IMR-90 (cell line): Measurements from ENCODE around the gene ZNF493. TPM values are rescaled to one million over a fixed set of nuclear protein-coding genes. Genes with fewer than 3 reads are reported as not detected.

Experiments used
- ATAC-seq: fragments of 200-7000 bp; cut with Tn5 transposase; 2 replicates; pipeline ENCODE4 v1.9.1; 2020; ENCODE audit warnings: low read depth, mild to moderate bottlenecking, moderate library complexity
- BruUV-seq: library from RNA; stranded (reverse); fragments of 400-500 nt; replicated peaks from 2 replicates; lab custom pipeline; 2021; lab: Mats Ljungman, UMichigan
- CTCF ChIA-PET: fragments of 300-600 bp; formaldehyde crosslinking; extraction: SDS; loops from one replicate; lab custom pipeline; 2021; ENCODE audit warnings: antibody characterized with exemption; lab: Yijun Ruan, JAX
- POLR2A ChIA-PET: fragments of 300-600 bp; sonication (Branson Sonifier 250); formaldehyde crosslinking; loops from one replicate; lab custom pipeline; 2022; ENCODE audit warnings: antibody characterized with exemption; ENCODE audit not compliant: unreplicated experiment; lab: Charles Lee
- DNase-seq: peaks from one replicate; pipeline ENCODE4 v3.0.0; 2013
- H2AFZ ChIP-seq: replicated peaks from 2 replicates; pipeline ENCODE3; 2013; ENCODE audit warnings: low read length, mild to moderate bottlenecking; ENCODE audit not compliant: poor library complexity
- H2AK5ac ChIP-seq: 2 replicates; pipeline ENCODE4 v1.6.1; 2013; ENCODE audit warnings: low read depth, low read length, inconsistent platforms
- H2AK9ac ChIP-seq: replicated peaks from 2 replicates; pipeline ENCODE3; 2013; ENCODE audit warnings: mild to moderate bottlenecking, low read depth, low read length, moderate library complexity; ENCODE audit not compliant: poor library complexity
- H2BK120ac ChIP-seq: 2 replicates; pipeline ENCODE4 v1.6.1; 2013; ENCODE audit warnings: low read depth, low read length, inconsistent platforms
- H2BK15ac ChIP-seq: 3 replicates; pipeline ENCODE4 v1.6.1; 2013; ENCODE audit warnings: low read depth, low read length, inconsistent platforms
- H2BK20ac ChIP-seq: 2 replicates; pipeline ENCODE4 v1.6.1; 2013; ENCODE audit warnings: low read depth, mild to moderate bottlenecking, inconsistent platforms, low read length, moderate library complexity
- H2BK5ac ChIP-seq: 2 replicates; pipeline ENCODE4 v1.6.1; 2013; ENCODE audit warnings: mild to moderate bottlenecking, low read depth, low read length, inconsistent platforms; ENCODE audit not compliant: poor library complexity, severe bottlenecking
- H3K14ac ChIP-seq: replicated peaks from 2 replicates; pipeline ENCODE4 v1.6.1; 2013; ENCODE audit warnings: low read depth, low read length, inconsistent platforms
- H3K18ac ChIP-seq: 2 replicates; pipeline ENCODE4 v1.6.1; 2013; ENCODE audit warnings: low read depth, low read length, control low read depth
- H3K23ac ChIP-seq: 2 replicates; pipeline ENCODE4 v1.6.1; 2013; ENCODE audit warnings: low read depth, low read length, inconsistent platforms
- H3K27ac ChIP-seq: 2 replicates; pipeline ENCODE4 v1.5.1; 2013; ENCODE audit warnings: mild to moderate bottlenecking, control low read depth, low read length; ENCODE audit not compliant: insufficient read depth
- H3K27me3 ChIP-seq: 2 replicates; pipeline ENCODE4 v1.6.1; 2013; ENCODE audit warnings: low read length; ENCODE audit not compliant: control insufficient read depth, insufficient read depth
- H3K36me3 ChIP-seq: 2 replicates; pipeline ENCODE4 v1.6.1; 2013; ENCODE audit warnings: low read length, mixed read lengths; ENCODE audit not compliant: control insufficient read depth, insufficient read depth
- H3K4ac ChIP-seq: 2 replicates; pipeline ENCODE4 v1.6.1; 2013; ENCODE audit warnings: low read depth, low read length, inconsistent platforms
- H3K4me1 ChIP-seq: 2 replicates; pipeline ENCODE4 v1.6.1; 2013; ENCODE audit warnings: low read length, mixed read lengths; ENCODE audit not compliant: control insufficient read depth, insufficient read depth
- H3K4me2 ChIP-seq: 2 replicates; pipeline ENCODE4 v1.6.1; 2013; ENCODE audit warnings: low read depth, mild to moderate bottlenecking, control low read depth, low read length, moderate library complexity
- H3K4me3 ChIP-seq: 2 replicates; pipeline ENCODE4 v1.5.1; 2013; ENCODE audit warnings: low read depth, mild to moderate bottlenecking, control low read depth, low read length, moderate library complexity; ENCODE audit not compliant: insufficient read depth
- H3K56ac ChIP-seq: 2 replicates; pipeline ENCODE4 v1.6.1; 2013; ENCODE audit warnings: low read length, inconsistent platforms; ENCODE audit not compliant: insufficient read depth; ENCODE audit errors: extremely low read depth
- H3K79me1 ChIP-seq, 2 experiments: 2 replicates each; pipeline ENCODE4 v1.6.1; 2013; ENCODE audit warnings: low read length in 2 of 2, inconsistent platforms in 1 of 2, low read depth in 1 of 2
- H3K9ac ChIP-seq: 2 replicates; pipeline ENCODE4 v1.6.1; 2013; ENCODE audit warnings: low read depth, low read length, control low read depth
- H3K9me1 ChIP-seq: 2 replicates; pipeline ENCODE4 v1.6.1; 2013; ENCODE audit warnings: low read length, inconsistent platforms; ENCODE audit not compliant: insufficient read depth
- H3K9me3 ChIP-seq: 2 replicates; pipeline ENCODE4 v1.6.1; 2013; ENCODE audit warnings: low read length; ENCODE audit not compliant: control insufficient read depth, insufficient read depth
- H4K20me1 ChIP-seq: 2 replicates; pipeline ENCODE4 v1.6.1; 2013; ENCODE audit warnings: low read length, inconsistent platforms; ENCODE audit not compliant: insufficient read depth
- H4K5ac ChIP-seq: 2 replicates; pipeline ENCODE4 v1.6.1; 2013; ENCODE audit warnings: mild to moderate bottlenecking, low read depth, low read length, control low read depth
- H4K8ac ChIP-seq, 2 experiments: 2 replicates each; pipeline ENCODE4 v1.6.1; 2013; ENCODE audit warnings: low read depth in 2 of 2, low read length in 2 of 2, control low read depth in 1 of 2, inconsistent platforms in 1 of 2
- H4K91ac ChIP-seq: 2 replicates; pipeline ENCODE4 v1.6.1; 2013; ENCODE audit warnings: low read depth, low read length, inconsistent platforms; ENCODE audit not compliant: insufficient read depth
- BHLHE40 ChIP-seq: fragments of 150-350 bp; IDR thresholded peaks from 2 replicates; pipeline ENCODE4 v1.6.1; 2016; ENCODE audit warnings: mild to moderate bottlenecking, low read depth, low read length
- CEBPB ChIP-seq: IDR thresholded peaks from 2 replicates; pipeline ENCODE4 v1.6.1; 2012; ENCODE audit warnings: low read depth, low read length, improper control_type of control experiment
- CHD1 ChIP-seq: IDR thresholded peaks from 2 replicates; pipeline ENCODE4 v1.6.1; 2012; ENCODE audit warnings: low read depth, low read length, improper control_type of control experiment
- ELK1 ChIP-seq: fragments of 150-350 bp; IDR thresholded peaks from 2 replicates; pipeline ENCODE4 v1.6.1; 2016; ENCODE audit warnings: low read depth, mild to moderate bottlenecking, low read length, moderate library complexity, borderline replicate concordance
- FOS ChIP-seq: fragments of 150-350 bp; IDR thresholded peaks from 2 replicates; pipeline ENCODE4 v1.6.1; 2016; ENCODE audit warnings: low read depth, low read length
- MAFK ChIP-seq: IDR thresholded peaks from 2 replicates; pipeline ENCODE4 v1.6.1; 2012; ENCODE audit warnings: low read depth, low read length, improper control_type of control experiment
- MAZ ChIP-seq: IDR thresholded peaks from 2 replicates; pipeline ENCODE4 v1.6.1; 2012; ENCODE audit warnings: low read depth, mild to moderate bottlenecking, low read length, improper control_type of control experiment, moderate library complexity, borderline replicate concordance
- MXI1 ChIP-seq: IDR thresholded peaks from 2 replicates; pipeline ENCODE4 v1.6.1; 2012; ENCODE audit warnings: low read depth, mild to moderate bottlenecking, low read length, moderate library complexity, borderline replicate concordance
- NFE2L2 ChIP-seq: fragments of 150-350 bp; IDR thresholded peaks from 2 replicates; pipeline ENCODE4 v1.6.1; 2016; ENCODE audit warnings: low read depth, mild to moderate bottlenecking, low read length
- POLR2A ChIP-seq: IDR thresholded peaks from 2 replicates; pipeline ENCODE4 v1.6.1; 2012; ENCODE audit warnings: mild to moderate bottlenecking, low read depth, low read length
- RAD21 ChIP-seq: IDR thresholded peaks from 2 replicates; pipeline ENCODE4 v1.6.1; 2012; ENCODE audit warnings: low read length, improper control_type of control experiment
- RCOR1 ChIP-seq: IDR thresholded peaks from 2 replicates; pipeline ENCODE4 v1.6.1; 2012; ENCODE audit warnings: mild to moderate bottlenecking, low read length, improper control_type of control experiment; ENCODE audit not compliant: insufficient replicate concordance
- RFX5 ChIP-seq: IDR thresholded peaks from 2 replicates; pipeline ENCODE4 v1.8.0; 2012; ENCODE audit warnings: low read depth, mild to moderate bottlenecking, low read length, moderate library complexity
- SMC3 ChIP-seq: fragments of 150-350 bp; IDR thresholded peaks from 2 replicates; pipeline ENCODE4 v1.6.1; 2016; ENCODE audit warnings: low read depth, mild to moderate bottlenecking, antibody characterized with exemption, low read length, moderate library complexity
- USF2 ChIP-seq: fragments of 150-350 bp; IDR thresholded peaks from 2 replicates; pipeline ENCODE4 v1.6.1; 2017; ENCODE audit warnings: mild to moderate bottlenecking, antibody characterized with exemption, low read length, low read depth
- dilution Hi-C: fragments of 300-500 bp; cut with HindIII; formaldehyde crosslinking; loops from one replicate; pipeline ENCODE4 v1.14.3; 2018; ENCODE audit warnings: low sequenced_read_pairs; ENCODE audit not compliant: unreplicated experiment
- in situ Hi-C: fragments of 300-500 bp; cut with MboI; formaldehyde crosslinking; loops from 3 replicates; pipeline ENCODE4 v1.14.3; 2019; ENCODE audit warnings: low sequenced_read_pairs, inconsistent platforms, mixed read lengths
- intact Hi-C: fragments of 100-400 bp; cut with micrococcal nuclease; formaldehyde crosslinking; loops from 2 replicates; pipeline ENCODE4 v1.10.0; 2022
- polyA plus RNA-seq, 3 experiments: library from polyadenylated mRNA; depleted of rRNA; stranded (reverse); fragments of >200 nt; gene quantifications; 2 replicates each; pipeline ENCODE4 v1.2.3, GENCODE V29; 2012; ENCODE audit warnings: low replicate concordance in 1 of 3
- total RNA-seq: library from RNA; depleted of rRNA; stranded (reverse); fragments of >200 nt; gene quantifications from 2 replicates; pipeline ENCODE4 v1.2.3, GENCODE V29; 2012
- TF ChIP-seq, protein P1 (sequence below): conservative IDR thresholded peaks from 2 replicates; pipeline ENCODE4 v1.5.1; 2012; ENCODE audit warnings: mild to moderate bottlenecking, low read depth, low read length, improper control_type of control experiment

The ZNF493 gene
- total and polyA plus RNA-seq, 2 of the 4 experiments (the other 2 are of a cell fraction): 2.1 to 3.4 TPM

GRCh38 chr19:21472507-21472906, 75.6 kb downstream of the ZNF493 start:
- no peak overlapping the region for H3K4me3 ChIP-seq
- H3K14ac ChIP-seq: no peak overlapping the region
- no peak overlapping the region for H3K4me2 ChIP-seq
- H3K4me1 ChIP-seq: no peaks in the 10 kb centered on the region
- H3K9me3 ChIP-seq: peaks cover 14% of the 10 kb centered on the region
- DNase-seq (no peak), ATAC-seq (no peak)
- no peak overlapping the region for H2AK9ac ChIP-seq
- H4K91ac ChIP-seq: no peak overlapping the region
- no peaks in the 10 kb centered on the region for H3K36me3 ChIP-seq
- no peak overlapping the region for H3K4ac ChIP-seq
- H3K18ac ChIP-seq: no peak overlapping the region
- no peaks in the 10 kb centered on the region for H3K27me3 ChIP-seq
- no peak overlapping the region for H4K5ac ChIP-seq
- no peak overlapping the region for H2AFZ ChIP-seq
- CTCF ChIA-PET: no interaction called here
- no peak overlapping the region for H3K56ac ChIP-seq
- no peak overlapping the region for H3K27ac ChIP-seq
- H2BK120ac ChIP-seq: no peak overlapping the region
- no peak overlapping the region for H2BK15ac ChIP-seq
- TF ChIP-seq FOS (no peak), RCOR1 (no peak), RFX5 (no peak), MAZ (no peak), USF2 (no peak), RAD21 (no peak), CEBPB (no peak), NFE2L2 (no peak), BHLHE40 (no peak), MAFK (no peak), CHD1 (no peak), SMC3 (no peak), POLR2A (no peak), MXI1 (no peak), ELK1 (no peak)
- TF ChIP-seq, protein P1, sequence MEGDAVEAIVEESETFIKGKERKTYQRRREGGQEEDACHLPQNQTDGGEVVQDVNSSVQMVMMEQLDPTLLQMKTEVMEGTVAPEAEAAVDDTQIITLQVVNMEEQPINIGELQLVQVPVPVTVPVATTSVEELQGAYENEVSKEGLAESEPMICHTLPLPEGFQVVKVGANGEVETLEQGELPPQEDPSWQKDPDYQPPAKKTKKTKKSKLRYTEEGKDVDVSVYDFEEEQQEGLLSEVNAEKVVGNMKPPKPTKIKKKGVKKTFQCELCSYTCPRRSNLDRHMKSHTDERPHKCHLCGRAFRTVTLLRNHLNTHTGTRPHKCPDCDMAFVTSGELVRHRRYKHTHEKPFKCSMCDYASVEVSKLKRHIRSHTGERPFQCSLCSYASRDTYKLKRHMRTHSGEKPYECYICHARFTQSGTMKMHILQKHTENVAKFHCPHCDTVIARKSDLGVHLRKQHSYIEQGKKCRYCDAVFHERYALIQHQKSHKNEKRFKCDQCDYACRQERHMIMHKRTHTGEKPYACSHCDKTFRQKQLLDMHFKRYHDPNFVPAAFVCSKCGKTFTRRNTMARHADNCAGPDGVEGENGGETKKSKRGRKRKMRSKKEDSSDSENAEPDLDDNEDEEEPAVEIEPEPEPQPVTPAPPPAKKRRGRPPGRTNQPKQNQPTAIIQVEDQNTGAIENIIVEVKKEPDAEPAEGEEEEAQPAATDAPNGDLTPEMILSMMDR: no peak
- H2BK20ac ChIP-seq: no peak overlapping the region
- H3K9ac ChIP-seq: no peak overlapping the region
- no peaks in the 10 kb centered on the region for H4K20me1 ChIP-seq
- no peak overlapping the region for H2AK5ac ChIP-seq
- no peaks in the 10 kb centered on the region for H3K9me1 ChIP-seq
- dilution Hi-C loops (no loop called here), intact Hi-C loops (no loop called here), in situ Hi-C loops (no loop called here)
- H3K23ac ChIP-seq: no peak overlapping the region
- POLR2A ChIA-PET: no interaction called here
- no peak overlapping the region for H2BK5ac ChIP-seq
- no peak overlapping the region for H4K8ac ChIP-seq
- H3K79me1 ChIP-seq: no peaks in the 10 kb centered on the region
- BruUV-seq: no TSS peak
